Measurements from ENCODE around the gene ARHGAP30.
"Not testable (repeated sequence)": the region's sequence is repeated elsewhere in the genome, so short reads cannot be mapped to it uniquely, and the experiment has no call there.

Gene ARHGAP30

GRCh38 chr1:161068306-161069234 is 1.1 kb downstream of the ARHGAP30 start:
- DNase-seq (ENCODE audit: low spot score) = no peak

GRCh38 chr1:161066694-161067093 is 3.0 kb downstream of the ARHGAP30 start:
- DNase-seq (ENCODE audit: low spot score) = no peak

- not testable (repeated sequence) for DNase-seq (ENCODE audit: low spot score)
These were observed 4.0 kb downstream of the ARHGAP30 start for GRCh38 chr1:161065681-161066080.

GRCh38 chr1:161063936-161064335 is 5.8 kb downstream of the ARHGAP30 start:
- DNase-seq (ENCODE audit: low spot score) = not testable (repeated sequence)

GRCh38 chr1:161061419-161061818 is 8.3 kb downstream of the ARHGAP30 start:
- no peak for DNase-seq (ENCODE audit: low spot score)

GRCh38 chr1:161059293-161059692 is 10.4 kb downstream of the ARHGAP30 start:
- DNase-seq (ENCODE audit: low spot score) = no peak

GRCh38 chr1:161054805-161055204 is 14.9 kb downstream of the ARHGAP30 start:
- no peak for DNase-seq (ENCODE audit: low spot score)

GRCh38 chr1:161054232-161054631 is 15.5 kb downstream of the ARHGAP30 start:
- DNase-seq (ENCODE audit: low spot score) = no peak

GRCh38 chr1:161052899-161053298 is 16.8 kb downstream of the ARHGAP30 start:
- no peak for DNase-seq (ENCODE audit: low spot score)

GRCh38 chr1:161051219-161051618 is 18.5 kb downstream of the ARHGAP30 start:
- DNase-seq (ENCODE audit: low spot score) = no peak

GRCh38 chr1:161048949-161049722 is 20.6 kb downstream of the ARHGAP30 start:
- DNase-seq (ENCODE audit: low spot score) = no peak

GRCh38 chr1:161047436-161048420 is 22.0 kb downstream of the ARHGAP30 start:
- no peak for DNase-seq (ENCODE audit: low spot score)

GRCh38 chr1:161046605-161047228 is 23.0 kb downstream of the ARHGAP30 start:
- DNase-seq (ENCODE audit: low spot score) = no peak

- peak; percentile 96 for DNase-seq (ENCODE audit: low spot score)
These were observed 23.7 kb downstream of the ARHGAP30 start, which contains the start of gene USF1 for GRCh38 chr1:161045736-161046604. Gene USF1, minus strand, starts transcription at chr1:161045977. Its CDS starts 2,702 bp downstream, at chr1:161043275.

GRCh38 chr1:161044908-161045735 is 24.6 kb downstream of the ARHGAP30 start:
- peak; percentile 83 for DNase-seq (ENCODE audit: low spot score)

GRCh38 chr1:161044535-161044907 is 25.2 kb downstream of the ARHGAP30 start:
- DNase-seq (ENCODE audit: low spot score) = peak; percentile 25

- DNase-seq (ENCODE audit: low spot score) = no peak
These were observed 30.1 kb downstream of the ARHGAP30 start for GRCh38 chr1:161039546-161039945.

GRCh38 chr1:161039154-161039545 is 30.5 kb downstream of the ARHGAP30 start:
- DNase-seq (ENCODE audit: low spot score) = no peak

GRCh38 chr1:161038523-161039153 is 31.1 kb downstream of the ARHGAP30 start, which contains the start of gene TSTD1:
Gene TSTD1, minus strand, starts transcription at chr1:161038964. Its CDS starts 75 bp downstream, at chr1:161038889.
- no peak for DNase-seq (ENCODE audit: low spot score)

All from hepatic stellate cell (primary cell).